Measurements from ENCODE around the gene AKAP17A.

- TF ChIP-seq CTCF (IDR thresholded peaks at IDR 0.05) = no peak
- no peak for TF ChIP-seq ZFX (IDR thresholded peaks at IDR 0.05; ENCODE audit: borderline replicate concordance)
These were observed 18.4 kb downstream of the AKAP17A start for GRCh38 chrX:1609762-1610161.

Measured in 22Rv1 (cell line).